ENCODE measurements around the gene KAT2A.

KAT2A gene

DNA sequence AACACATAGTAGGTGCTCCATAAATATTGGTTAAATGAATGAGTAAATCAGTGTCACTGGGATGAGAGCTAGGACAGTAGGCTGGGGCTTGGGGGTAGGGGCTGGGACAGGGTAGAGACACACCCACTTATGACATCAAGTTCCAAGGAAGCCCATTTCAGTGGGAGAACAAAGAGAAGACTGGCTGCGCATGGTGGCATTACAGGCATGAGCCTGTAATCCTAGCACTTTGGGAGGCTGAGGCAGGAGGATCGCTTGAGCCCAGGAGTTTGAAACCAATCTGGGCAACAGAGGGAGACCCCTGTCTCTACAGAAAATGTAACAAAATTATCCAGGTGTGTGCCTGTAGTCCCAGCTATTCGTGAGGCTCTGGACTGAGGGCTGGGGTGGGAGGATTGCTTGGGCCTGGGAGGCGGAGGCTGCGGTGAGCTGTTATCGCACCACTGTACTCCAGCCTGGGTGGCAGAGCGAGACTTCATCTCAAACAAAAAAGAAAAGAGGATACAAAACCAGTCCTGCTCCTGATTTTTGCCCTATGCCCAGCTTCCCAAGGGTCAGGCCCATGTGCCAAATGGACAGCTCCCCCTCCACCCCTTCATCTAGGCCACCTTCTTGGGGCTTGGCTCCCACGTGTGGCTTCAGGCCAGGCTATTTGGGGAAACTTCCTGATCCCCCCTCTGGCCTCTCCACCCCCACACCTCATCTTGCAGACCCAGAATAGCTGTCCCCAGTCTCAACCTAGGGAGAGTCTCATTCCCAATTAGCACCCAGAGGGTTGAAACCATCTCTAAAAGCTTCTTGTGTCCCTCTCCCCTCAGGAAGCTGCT lies 30.0 kb downstream of the KAT2A start:
- no peak for DNase-seq

DNA sequence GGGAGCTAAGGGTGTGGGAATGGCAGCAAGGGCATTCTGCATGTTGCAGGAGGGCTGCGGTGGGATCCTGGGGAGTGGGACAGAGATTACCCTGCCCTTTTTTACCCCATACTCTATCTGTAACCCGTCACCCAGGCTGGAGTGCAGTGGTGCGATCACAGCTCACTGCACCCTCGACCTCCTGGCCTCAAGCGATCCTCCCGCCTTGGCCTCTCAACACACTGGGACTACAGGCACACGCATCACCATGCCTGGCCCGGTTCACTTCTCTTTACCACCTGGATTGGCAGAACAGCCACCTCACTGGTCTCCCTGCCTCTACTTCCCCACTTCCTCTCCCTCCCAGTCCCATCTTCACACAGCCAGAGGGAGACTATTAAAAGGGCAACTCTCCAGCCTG lies 32.4 kb downstream of the KAT2A start:
- no peak for DNase-seq

DNA sequence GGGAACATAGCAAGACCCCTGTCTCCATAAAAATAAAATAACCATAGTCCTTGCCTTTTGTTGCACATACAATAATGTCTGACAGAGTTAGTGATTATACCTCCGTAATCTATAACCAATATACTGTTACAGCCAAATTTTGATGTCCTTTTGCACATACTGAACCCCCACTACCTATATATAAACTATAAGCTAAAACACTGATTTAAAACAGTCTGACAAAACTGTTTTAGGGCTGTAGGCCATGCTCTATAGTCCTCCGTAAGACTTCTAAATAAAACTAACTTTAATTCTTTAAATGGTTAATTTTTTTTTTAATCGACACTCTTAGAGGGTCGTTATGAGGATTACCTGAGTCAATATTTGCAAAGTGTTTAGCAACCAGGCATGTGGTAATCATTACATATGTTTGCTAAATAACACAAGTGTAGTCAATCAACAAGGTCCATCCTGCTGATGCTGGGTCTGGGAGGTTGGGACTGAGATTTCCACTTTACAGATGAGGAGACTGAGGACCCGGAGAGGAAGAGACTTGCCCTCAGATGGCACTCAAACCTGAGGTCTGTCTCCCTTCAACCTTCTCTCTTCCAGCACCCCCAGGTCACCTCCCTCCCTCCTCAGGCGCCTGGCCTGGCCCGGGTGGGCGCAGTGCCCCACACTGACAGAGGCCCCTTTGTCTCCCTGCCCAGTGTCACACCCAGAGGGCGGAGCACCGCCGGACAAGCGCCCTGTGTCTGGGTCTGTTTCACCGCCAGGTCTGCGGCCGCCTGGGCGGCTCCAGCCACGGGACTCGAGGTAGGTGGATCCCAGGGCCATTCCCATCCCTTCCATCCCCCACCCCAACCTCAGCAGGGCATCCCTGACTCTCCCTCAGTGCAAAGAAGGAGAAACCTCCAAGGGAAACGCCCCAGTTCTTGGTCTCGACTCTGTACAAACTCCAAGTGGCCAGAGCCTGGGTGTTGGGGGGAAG lies 33.1 kb downstream of the KAT2A start:
- no peak for DNase-seq

DNA sequence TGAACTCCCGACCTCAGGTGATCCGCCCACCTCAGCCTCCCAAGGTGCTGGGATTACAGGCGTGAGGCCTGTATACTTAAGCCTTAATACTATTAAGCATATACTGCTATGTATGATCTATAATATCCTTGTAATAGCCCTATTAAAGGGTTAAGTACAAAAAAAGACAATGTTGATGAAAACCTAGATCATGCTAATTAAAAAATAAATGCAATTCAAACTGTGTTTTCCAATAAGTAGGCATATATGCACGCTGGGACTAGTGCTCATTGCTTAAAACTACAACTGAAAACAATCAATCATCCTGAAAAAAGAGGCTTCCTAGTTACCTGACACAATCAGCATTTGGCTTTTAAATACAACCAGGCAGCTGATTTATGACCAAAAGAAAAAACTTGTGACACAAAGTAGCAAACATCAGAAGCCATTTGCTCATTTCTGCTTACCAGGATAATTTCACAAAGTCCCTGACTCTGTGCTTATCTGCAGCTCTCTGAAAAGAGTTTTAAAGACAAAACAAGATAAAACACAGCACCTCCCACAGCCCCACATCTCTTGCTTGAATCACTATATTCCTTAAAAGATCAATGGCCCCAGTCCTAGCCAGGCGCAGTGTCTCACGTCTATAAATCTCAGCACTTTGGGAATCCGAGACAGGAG lies 34.0 kb downstream of the KAT2A start:
- DNase-seq: no peak

DNA sequence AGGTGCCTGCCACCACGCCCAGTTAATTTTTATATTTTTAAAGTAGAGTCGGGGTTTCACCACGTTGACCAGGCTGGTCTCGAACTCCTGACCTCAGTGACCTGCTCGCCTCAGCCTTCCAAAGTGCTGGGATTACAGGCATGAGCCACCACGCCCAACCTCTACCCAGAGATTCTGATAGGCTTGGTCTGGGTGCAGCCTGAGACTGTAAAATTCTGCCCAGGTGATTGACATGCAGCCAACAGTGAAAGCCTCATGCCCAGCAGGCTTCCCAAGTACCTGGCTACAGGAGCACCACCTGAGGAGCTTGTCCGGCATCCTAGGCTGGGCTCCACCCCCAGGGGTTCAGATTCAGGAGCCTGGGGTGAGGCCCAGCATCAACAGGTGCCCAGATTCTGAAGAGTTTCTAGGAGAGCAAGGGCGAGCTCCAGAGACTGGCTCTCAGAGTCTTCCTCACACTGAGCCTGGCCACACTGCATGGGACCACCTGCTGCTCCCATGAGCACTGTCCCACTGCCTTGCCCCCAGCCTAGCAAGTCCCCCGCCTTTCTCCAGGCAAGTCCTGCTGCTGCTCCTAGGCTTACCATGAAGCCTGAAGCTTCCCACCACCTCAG lies 39.5 kb downstream of the KAT2A start:
- DNase-seq: no peak

DNA sequence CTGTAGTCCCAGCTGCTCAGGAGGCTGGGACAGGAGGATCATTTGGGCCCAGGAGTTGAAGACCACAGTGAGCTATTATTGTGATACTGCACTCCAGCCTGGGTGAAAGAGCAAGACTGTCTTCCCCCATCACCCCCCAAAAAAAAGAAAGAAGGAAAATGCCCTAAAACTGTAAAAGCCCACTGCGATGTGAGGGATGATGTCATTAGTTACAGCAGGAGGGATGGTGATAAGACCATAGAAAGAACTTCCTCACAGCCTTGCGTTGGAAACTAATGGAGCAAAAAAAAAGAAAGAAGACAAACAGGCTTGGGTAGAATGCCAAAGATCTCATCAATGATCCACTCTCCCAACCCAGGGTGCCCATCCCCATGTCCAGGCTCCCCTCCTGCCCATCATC lies 41.6 kb downstream of the KAT2A start:
- DNase-seq: no peak

DNA sequence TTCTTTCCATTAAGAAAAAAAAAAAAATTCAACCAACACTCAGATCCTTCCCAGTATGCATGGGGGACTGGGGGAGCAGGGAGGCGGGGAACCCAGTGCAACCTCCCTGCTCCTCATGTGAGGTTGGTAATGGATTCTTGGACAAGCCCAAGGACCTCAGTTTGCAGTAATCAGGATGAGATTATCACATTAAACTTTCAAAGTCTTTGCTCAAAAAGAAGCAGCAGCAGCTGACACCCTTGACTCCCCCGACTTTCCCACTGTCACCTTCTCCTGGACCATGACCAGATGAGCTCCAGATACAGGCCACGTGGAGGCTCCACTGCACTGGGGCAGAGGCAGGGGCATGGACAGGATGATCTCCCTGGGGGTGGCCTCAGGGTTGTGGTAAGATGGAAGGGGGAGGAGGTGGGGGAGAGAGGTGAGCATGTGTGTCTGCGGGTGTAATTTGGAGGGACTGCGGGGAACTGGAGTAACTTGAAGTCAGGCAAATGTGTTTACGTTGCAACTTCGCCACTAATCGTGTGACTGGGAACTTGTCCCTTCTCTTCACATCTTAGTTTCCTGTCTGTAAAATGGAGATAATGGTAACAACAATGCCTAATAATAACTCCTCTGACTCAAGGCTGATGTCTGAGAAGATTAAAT lies 42.6 kb downstream of the KAT2A start:
- DNase-seq: no peak

DNA sequence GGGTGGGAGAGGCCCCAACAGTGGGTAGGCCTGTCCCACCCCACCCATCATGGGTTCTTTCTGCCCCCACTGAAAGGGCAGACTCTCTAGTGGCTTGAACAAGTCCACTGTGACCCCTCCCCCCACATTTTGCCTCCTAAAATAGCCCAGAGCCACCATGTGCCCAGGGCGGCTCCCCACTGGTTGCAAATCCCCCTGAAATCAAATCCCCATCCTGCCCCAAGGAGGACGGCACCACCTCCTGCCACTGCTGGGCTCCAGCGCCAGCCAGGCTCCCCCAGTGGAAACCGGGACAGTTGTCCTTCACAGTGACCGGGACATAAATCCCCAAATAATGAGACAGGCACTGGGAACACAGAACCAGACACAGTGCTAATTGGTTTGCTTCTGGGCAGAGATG lies 43.4 kb downstream of the KAT2A start:
- no peak for DNase-seq

DNA sequence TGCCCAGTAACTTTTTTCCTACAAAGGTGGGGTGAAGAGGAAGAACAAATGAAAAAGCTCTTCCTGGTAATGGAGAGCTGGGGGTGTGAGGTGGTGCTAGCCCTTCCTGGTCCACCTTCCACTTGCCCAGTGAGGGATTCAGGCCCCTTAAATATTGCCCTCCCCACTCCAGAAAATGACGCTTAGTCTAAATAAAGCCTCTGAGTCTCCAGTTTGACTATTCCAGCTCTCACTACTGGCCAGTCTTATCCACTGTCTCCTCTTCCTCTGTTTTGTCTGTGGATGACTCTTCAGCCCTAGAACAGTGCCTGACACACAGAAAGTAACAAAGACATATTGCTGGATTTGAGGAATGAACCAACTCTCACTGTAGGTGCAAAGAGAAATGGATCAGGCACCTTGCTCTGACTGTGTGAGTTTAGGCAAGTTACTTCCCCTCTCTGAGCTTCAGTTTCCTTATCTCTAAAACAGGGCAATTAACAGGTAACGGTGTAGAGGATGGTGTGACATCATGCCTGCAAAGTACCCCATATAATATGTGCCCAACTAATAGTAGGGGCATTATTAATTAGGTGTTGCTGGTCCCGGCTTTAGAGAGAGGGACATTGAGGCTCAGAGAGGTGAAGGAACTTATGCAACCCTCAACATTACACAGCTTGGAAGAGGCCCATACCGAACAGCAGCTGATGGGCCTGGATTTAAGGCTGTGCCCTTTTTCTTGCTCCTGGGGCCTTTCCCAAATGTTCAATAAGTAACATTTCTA lies 44.2 kb downstream of the KAT2A start:
- no peak for DNase-seq

DNA sequence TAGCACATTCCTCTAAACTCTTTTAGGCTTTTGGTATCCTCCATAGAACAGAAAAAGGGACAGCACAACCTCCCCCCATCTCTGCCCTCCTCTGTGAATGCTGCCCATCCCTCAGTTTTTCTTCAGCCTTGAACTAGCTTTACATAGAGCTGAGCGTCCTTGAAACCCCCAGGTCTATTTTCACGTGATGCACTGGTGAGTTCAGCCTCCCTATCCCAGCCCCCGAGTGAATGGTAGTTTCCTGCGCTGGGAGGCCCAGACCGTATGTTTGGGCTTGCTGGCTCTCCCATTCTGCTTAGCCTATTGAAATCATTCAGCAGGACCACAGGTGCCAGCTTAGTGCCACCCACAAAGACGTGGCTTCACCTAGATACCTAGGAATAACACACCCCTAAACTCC lies 45.4 kb downstream of the KAT2A start:
- DNase-seq: no peak

DNA sequence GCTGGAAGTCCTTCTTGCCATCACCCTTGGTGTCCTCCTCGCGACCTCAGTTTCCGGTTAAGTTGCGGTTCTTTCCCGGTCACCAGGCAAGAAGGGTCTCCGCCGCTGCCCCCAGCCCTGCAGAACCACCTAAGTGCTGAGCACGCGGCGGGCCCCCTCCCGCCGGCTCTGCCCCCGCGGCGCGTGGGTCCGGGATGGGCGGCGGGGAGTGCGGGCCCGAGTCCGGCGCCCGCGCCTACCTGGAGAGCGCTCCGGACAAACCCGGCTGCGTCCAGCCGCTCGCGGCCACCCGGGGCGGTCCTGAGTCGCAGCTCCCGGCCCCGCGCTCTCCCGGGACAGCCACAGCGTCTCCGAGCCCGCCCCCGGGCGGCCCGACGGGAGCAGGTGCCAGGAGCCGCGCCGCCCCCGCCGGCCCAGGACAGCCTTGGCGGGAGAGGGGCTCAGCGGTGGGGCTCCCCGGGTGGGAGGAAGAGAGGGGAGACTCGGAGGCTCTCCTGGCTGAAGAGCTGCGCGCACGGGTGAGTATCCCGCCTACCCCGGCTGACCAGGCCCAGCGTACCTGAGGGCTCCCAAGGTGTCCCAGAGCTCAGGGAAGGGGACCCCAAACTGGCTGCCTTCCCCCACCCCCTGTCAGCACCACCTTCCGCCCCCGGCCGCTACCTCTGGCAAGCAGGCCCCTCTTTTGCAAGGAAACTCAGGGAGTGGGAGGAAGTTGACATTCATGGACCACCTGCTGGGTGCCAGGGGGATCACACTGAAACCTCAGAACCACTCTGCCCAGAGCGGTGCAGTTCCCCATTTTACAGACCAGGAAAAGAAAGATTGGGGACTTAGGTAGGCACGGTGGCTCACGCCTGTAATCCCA lies 48.6 kb downstream of the KAT2A start:
- DNase-seq: no peak

DNA sequence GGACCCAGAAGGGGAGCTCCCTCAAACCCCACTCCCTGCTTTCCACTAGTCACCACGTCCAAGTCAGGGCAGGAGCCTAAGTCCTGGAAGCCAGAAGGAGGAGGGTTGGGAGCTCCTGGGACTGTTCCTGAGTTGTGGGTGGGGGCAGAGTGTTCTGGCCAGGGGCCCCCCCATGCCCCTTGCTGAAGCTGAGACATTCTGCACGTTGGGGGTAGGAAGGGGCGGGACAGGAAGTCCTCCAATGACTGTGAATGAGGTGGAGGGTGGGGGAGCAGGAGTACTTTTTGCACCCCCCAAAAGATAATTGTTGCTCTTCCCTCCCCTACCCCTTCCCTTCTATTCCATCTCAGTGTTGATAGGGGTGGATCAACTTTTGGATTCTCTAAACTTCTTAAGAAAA lies 49.4 kb downstream of the KAT2A start:
- DNase-seq: no peak

DNA sequence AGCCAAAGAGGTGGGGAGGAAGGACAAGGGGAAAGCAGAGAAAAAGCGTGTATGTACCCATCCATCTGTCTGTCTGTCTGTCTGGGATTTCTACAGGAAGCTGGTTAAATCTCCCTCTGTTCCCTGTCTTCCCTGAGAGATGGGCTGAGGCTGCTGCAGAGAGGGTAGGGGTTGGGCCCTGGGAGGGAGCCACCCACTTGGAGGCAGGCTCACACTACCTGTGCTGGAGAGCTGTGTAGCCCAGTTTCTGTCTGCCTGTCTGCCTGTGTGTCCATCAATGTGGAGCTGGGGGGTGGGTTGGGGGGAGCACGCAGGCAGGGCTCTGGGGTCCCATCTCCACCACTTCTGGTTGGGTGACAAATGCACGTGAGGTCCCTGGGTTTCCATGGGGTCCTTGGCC lies 52.2 kb downstream of the KAT2A start:
- no peak for DNase-seq

DNA sequence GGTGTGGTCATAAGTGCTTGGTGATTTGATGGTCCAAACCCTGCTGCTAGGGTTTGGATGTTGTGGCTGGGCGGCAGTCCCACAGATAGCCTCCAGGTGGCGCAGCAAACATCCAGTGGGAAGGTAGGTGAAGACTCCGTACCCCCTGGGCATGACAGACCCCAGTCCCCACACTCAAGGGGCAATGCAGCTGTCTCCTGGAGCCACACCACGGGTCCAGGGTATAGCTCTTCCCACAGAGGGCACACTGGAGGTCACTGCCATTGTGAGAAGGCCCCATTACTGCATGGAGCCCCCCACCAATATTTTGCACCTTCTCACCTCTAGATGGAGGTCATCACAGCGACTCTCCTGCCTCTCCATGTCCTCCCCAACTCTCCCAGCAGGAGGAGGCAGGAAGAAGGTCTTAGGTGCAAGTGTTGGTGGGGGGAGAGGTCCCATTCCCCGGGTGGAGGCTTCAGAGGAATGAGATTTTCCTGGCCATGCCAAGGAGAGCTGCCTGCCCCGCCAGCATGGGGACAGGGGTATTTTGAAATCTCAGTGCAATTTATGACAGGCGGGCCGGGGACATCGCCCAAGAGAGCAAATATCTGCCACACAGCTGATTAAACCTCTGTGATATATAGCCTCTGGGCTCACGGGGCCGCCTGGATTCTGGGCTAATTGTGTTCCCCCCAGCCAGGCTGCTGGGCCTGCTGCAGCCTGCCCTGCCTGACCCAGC lies 53.6 kb downstream of the KAT2A start:
- no peak for DNase-seq

DNA sequence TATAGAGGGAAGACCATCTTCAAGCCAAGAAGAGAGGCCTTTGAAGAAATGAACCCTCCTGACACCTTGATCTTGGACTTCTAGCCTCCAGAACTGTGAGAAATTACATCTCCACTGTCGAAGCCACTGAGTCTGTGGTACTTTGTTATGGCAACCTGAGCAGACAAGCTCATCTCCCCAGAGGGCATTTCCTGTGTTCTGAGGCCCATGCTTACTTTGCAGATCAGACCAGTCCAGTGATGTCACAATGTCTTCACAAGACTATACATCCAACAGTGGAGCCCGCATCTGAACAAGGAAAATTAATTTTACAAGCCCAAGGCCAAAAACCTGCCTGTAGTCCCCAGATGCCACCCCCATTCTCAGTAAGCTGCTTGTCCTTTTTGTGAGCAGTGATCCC lies 56.0 kb downstream of the KAT2A start:
- DNase-seq: no peak

Data from NCI-H187 treated with DMSO at 0.1 percent for 48 hours (cell line).